ENCODE measurements around the gene KHDC1L. TPM values are rescaled to one million over a fixed set of nuclear protein-coding genes. Genes with fewer than 3 reads are reported as not detected.

The KHDC1L gene
- total and polyA plus RNA-seq, 2 experiments from 2014 or later = not detected

DNA sequence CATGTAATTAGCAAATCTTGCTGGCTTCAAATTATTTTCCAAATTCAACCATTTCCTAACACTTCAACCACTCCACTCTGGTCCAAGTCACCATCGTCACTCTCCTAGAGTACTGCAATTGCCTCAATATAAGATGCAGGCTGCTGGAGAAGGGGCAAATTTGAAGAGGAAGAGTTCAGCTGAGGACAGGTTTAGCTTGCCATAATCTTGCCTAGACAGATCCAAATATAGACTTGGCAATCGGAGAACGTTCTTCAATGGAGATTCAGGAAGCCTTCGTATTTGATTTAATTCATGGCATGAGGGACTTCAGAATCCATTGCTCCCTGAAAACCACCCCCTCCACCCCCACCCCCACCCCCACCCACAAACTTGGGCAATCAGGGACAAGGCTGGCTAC is 15.4 kb upstream of the KHDC1L start (continued):
- TF ChIP-seq ZNF114 (CRISPR knock-in tag; IDR thresholded peaks at IDR 0.05) (no peak), POLR2AphosphoS5 (IDR thresholded peaks at IDR 0.05; ENCODE audit: low read depth) (no peak), ZNF331 (CRISPR knock-in tag; IDR thresholded peaks at IDR 0.05; ENCODE audit: low read depth) (no peak), JUNB (IDR thresholded peaks at IDR 0.05; ENCODE audit: unreplicated experiment) (no peak), STAT1 (IDR thresholded peaks at IDR 0.05; ENCODE audit: unreplicated experiment) (no peak), EZH2phosphoT487 (IDR thresholded peaks at IDR 0.05; ENCODE audit: unreplicated experiment) (no peak)
- TF ChIP-seq, protein P1, sequence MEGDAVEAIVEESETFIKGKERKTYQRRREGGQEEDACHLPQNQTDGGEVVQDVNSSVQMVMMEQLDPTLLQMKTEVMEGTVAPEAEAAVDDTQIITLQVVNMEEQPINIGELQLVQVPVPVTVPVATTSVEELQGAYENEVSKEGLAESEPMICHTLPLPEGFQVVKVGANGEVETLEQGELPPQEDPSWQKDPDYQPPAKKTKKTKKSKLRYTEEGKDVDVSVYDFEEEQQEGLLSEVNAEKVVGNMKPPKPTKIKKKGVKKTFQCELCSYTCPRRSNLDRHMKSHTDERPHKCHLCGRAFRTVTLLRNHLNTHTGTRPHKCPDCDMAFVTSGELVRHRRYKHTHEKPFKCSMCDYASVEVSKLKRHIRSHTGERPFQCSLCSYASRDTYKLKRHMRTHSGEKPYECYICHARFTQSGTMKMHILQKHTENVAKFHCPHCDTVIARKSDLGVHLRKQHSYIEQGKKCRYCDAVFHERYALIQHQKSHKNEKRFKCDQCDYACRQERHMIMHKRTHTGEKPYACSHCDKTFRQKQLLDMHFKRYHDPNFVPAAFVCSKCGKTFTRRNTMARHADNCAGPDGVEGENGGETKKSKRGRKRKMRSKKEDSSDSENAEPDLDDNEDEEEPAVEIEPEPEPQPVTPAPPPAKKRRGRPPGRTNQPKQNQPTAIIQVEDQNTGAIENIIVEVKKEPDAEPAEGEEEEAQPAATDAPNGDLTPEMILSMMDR (conservative IDR thresholded peaks at IDR 0.05; ENCODE audit: low read depth in 2 of 2) = no peak
- TF ChIP-seq, protein P2, sequence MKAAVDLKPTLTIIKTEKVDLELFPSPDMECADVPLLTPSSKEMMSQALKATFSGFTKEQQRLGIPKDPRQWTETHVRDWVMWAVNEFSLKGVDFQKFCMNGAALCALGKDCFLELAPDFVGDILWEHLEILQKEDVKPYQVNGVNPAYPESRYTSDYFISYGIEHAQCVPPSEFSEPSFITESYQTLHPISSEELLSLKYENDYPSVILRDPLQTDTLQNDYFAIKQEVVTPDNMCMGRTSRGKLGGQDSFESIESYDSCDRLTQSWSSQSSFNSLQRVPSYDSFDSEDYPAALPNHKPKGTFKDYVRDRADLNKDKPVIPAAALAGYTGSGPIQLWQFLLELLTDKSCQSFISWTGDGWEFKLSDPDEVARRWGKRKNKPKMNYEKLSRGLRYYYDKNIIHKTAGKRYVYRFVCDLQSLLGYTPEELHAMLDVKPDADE (IDR thresholded peaks at IDR 0.05) = no peak

DNA sequence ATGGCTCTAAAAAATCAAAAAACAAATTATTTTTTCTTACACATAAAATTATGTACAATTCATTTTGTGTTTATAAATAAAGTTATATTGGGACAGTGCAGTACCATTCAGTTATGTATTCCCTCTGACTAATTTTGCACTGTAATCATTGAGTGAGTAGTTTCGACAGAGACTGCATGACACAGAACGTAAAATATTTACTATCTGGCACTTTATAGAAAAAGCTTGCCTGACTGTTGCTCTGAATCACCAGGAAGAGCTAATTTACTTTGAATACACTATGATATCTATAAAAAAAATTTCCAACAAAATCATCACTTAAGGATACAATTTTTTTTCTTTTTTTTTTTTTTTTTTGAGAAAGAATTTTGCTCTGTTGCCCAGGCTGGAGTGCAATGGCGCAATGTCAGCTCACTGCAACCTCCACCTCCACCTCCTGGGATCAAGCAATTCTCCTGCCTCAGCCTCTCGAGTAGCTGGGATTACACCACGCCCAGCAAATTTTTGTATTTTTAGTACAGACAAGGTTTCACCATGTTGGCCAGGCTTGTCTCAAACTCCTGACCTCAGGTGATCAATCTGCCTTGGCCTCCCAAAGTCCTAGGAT is 11.0 kb upstream of the KHDC1L start:
- no peak overlapping the region for H3K4me3 ChIP-seq
- no peaks in the 10 kb centered on the region for H3K27me3 ChIP-seq (ENCODE audit: insufficient read depth)
- H3K36me3 ChIP-seq (ENCODE audit: insufficient read depth) = no peaks in the 10 kb centered on the region
- H4K20me1 ChIP-seq (replicated peaks; ENCODE audit: insufficient read depth) = no peaks in the 10 kb centered on the region
- H3K4me1 ChIP-seq (ENCODE audit: insufficient read depth) = peaks cover 7% of the 10 kb centered on the region; the same call in 1 of the 2 replicates
- no peak overlapping the region for H2AFZ ChIP-seq
- DNase-seq (ENCODE audit: low spot score) (no peak), ATAC-seq (no peak)
- no peak overlapping the region for H3K4me3 Mint-ChIP-seq
- H3K9me3 Mint-ChIP-seq = no peaks in the 10 kb centered on the region
- H3K36me3 Mint-ChIP-seq (ENCODE audit: low read depth) = no peaks in the 10 kb centered on the region
- H3K27ac ChIP-seq (ENCODE audit: low read depth) = no peak overlapping the region
- no peak overlapping the region for H3K27ac Mint-ChIP-seq
- no peaks in the 10 kb centered on the region for H3K9me2 ChIP-seq (ENCODE audit: insufficient read depth)
- H3K79me2 ChIP-seq (replicated peaks; ENCODE audit: insufficient read depth) = no peaks in the 10 kb centered on the region
- H3K27me3 Mint-ChIP-seq (ENCODE audit: insufficient read depth, low read depth, poor library complexity) = peaks cover 5% of the 10 kb centered on the region
- no peaks in the 10 kb centered on the region for H3F3A ChIP-seq (replicated peaks; ENCODE audit: low read depth)
- H3K4me1 Mint-ChIP-seq = peaks cover 5% of the 10 kb centered on the region; the same call in 1 of the 3 replicates
- H3K4me2 ChIP-seq = no peak overlapping the region
- TF ChIP-seq, protein P3, sequence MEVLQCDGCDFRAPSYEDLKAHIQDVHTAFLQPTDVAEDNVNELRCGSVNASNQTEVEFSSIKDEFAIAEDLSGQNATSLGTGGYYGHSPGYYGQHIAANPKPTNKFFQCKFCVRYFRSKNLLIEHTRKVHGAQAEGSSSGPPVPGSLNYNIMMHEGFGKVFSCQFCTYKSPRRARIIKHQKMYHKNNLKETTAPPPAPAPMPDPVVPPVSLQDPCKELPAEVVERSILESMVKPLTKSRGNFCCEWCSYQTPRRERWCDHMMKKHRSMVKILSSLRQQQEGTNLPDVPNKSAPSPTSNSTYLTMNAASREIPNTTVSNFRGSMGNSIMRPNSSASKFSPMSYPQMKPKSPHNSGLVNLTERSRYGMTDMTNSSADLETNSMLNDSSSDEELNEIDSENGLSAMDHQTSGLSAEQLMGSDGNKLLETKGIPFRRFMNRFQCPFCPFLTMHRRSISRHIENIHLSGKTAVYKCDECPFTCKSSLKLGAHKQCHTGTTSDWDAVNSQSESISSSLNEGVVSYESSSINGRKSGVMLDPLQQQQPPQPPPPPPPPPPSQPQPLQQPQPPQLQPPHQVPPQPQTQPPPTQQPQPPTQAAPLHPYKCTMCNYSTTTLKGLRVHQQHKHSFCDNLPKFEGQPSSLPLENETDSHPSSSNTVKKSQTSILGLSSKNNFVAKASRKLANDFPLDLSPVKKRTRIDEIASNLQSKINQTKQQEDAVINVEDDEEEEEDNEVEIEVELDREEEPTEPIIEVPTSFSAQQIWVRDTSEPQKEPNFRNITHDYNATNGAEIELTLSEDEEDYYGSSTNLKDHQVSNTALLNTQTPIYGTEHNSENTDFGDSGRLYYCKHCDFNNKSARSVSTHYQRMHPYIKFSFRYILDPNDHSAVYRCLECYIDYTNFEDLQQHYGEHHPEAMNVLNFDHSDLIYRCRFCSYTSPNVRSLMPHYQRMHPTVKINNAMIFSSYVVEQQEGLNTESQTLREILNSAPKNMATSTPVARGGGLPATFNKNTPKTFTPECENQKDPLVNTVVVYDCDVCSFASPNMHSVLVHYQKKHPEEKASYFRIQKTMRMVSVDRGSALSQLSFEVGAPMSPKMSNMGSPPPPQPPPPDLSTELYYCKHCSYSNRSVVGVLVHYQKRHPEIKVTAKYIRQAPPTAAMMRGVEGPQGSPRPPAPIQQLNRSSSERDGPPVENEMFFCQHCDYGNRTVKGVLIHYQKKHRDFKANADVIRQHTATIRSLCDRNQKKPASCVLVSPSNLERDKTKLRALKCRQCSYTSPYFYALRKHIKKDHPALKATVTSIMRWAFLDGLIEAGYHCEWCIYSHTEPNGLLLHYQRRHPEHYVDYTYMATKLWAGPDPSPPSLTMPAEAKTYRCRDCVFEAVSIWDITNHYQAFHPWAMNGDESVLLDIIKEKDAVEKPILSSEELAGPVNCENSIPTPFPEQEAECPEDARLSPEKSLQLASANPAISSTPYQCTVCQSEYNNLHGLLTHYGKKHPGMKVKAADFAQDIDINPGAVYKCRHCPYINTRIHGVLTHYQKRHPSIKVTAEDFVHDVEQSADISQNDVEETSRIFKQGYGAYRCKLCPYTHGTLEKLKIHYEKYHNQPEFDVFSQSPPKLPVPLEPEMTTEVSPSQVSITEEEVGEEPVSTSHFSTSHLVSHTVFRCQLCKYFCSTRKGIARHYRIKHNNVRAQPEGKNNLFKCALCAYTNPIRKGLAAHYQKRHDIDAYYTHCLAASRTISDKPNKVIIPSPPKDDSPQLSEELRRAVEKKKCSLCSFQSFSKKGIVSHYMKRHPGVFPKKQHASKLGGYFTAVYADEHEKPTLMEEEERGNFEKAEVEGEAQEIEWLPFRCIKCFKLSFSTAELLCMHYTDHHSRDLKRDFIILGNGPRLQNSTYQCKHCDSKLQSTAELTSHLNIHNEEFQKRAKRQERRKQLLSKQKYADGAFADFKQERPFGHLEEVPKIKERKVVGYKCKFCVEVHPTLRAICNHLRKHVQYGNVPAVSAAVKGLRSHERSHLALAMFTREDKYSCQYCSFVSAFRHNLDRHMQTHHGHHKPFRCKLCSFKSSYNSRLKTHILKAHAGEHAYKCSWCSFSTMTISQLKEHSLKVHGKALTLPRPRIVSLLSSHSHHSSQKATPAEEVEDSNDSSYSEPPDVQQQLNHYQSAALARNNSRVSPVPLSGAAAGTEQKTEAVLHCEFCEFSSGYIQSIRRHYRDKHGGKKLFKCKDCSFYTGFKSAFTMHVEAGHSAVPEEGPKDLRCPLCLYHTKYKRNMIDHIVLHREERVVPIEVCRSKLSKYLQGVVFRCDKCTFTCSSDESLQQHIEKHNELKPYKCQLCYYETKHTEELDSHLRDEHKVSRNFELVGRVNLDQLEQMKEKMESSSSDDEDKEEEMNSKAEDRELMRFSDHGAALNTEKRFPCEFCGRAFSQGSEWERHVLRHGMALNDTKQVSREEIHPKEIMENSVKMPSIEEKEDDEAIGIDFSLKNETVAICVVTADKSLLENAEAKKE (CRISPR knock-in tag; IDR thresholded peaks at IDR 0.05) = no peak
- no peak for TF ChIP-seq EZH2 (IDR thresholded peaks at IDR 0.05; ENCODE audit: low read depth, unreplicated experiment)
- TF ChIP-seq, protein P1 (conservative IDR thresholded peaks at IDR 0.05; ENCODE audit: low read depth in 2 of 2) = no peak
- no peak for TF ChIP-seq STAT1 (IDR thresholded peaks at IDR 0.05; ENCODE audit: unreplicated experiment)
